BLaER1 (cell line): Measurements from ENCODE around the gene NOVA2.

ENCODE experiments used
- H3K27ac ChIP-seq: shearing (Covaris generic); formaldehyde crosslinking; 2 replicates; pipeline ENCODE4 v1.8.1; 2022
- H3K27me3 ChIP-seq: shearing (Covaris generic); formaldehyde crosslinking; 2 replicates; pipeline ENCODE4 v1.8.1; 2022
- H3K36me3 ChIP-seq: shearing (Covaris generic); formaldehyde crosslinking; 2 replicates; pipeline ENCODE4 v1.8.1; 2022
- H3K4me1 ChIP-seq: shearing (Covaris generic); formaldehyde crosslinking; 2 replicates; pipeline ENCODE4 v1.8.1; 2022
- H3K4me2 ChIP-seq: shearing (Covaris generic); formaldehyde crosslinking; 2 replicates; pipeline ENCODE4 v1.8.1; 2022
- H3K4me3 ChIP-seq: shearing (Covaris generic); formaldehyde crosslinking; 2 replicates; pipeline ENCODE4 v1.8.1; 2022
- H3K9ac ChIP-seq: shearing (Covaris generic); formaldehyde crosslinking; 2 replicates; pipeline ENCODE4 v1.8.1; 2022
- H3K9me3 ChIP-seq: shearing (Covaris generic); formaldehyde crosslinking; 2 replicates; pipeline ENCODE4 v1.8.1; 2022
- H4K20me1 ChIP-seq: shearing (Covaris generic); formaldehyde crosslinking; 2 replicates; pipeline ENCODE4 v1.8.1; 2022
- Cebpa-rat ChIP-seq: shearing (Covaris generic); IDR thresholded peaks from 2 replicates; pipeline ENCODE4 v1.8.1; 2022

The NOVA2 gene

GRCh38 chr19:45913874-45914830 lies 59.5 kb downstream of the NOVA2 start, which contains the start of gene NANOS2:
Gene NANOS2 (minus strand): TSS chr19:45914778. CDS start chr19:45914693, 85 bp downstream.
- Histone ChIP-seq H3K9ac (no peak within 1 kb of the TSS), H3K27ac (no peak within 1 kb of the TSS), H3K4me2 (no peak within 1 kb of the TSS), H3K4me1 (no peaks in the 10 kb centered on the region; the same call in 1 of the 2 replicates), H3K36me3 (no peaks in the 10 kb centered on the region), H4K20me1 (no peaks in the 10 kb centered on the region), H3K4me3 (no peak within 1 kb of the TSS), H3K27me3 (no peaks in the 10 kb centered on the region), H3K9me3 (peaks cover 8% of the 10 kb centered on the region; the same call in 1 of the 2 replicates)
- TF ChIP-seq Cebpa-rat, result no peak

GRCh38 chr19:45911291-45911690 lies 62.4 kb downstream of the NOVA2 start:
- no peaks in the 10 kb centered on the region for H3K36me3 ChIP-seq
- no peak overlapping the region for H3K27ac ChIP-seq
- H3K4me3 ChIP-seq, result no peak overlapping the region
- H3K27me3 ChIP-seq, result no peaks in the 10 kb centered on the region
- H4K20me1 ChIP-seq, result no peaks in the 10 kb centered on the region
- no peaks in the 10 kb centered on the region; the same call in 1 of the 2 replicates for H3K4me1 ChIP-seq
- no peak for TF ChIP-seq Cebpa-rat
- H3K9ac ChIP-seq, result no peak overlapping the region
- H3K4me2 ChIP-seq, result no peak overlapping the region
- H3K9me3 ChIP-seq, result peaks cover 8% of the 10 kb centered on the region; the same call in 1 of the 2 replicates

- H3K4me2 ChIP-seq, result no peak overlapping the region
- H4K20me1 ChIP-seq, result no peaks in the 10 kb centered on the region
- H3K9ac ChIP-seq, result no peak overlapping the region
- no peaks in the 10 kb centered on the region for H3K27me3 ChIP-seq
- H3K4me3 ChIP-seq, result no peak overlapping the region
- peaks cover 8% of the 10 kb centered on the region; the same call in 1 of the 2 replicates for H3K9me3 ChIP-seq
- no peaks in the 10 kb centered on the region for H3K36me3 ChIP-seq
- no peak for TF ChIP-seq Cebpa-rat
- H3K27ac ChIP-seq, result no peak overlapping the region
- H3K4me1 ChIP-seq, result no peaks in the 10 kb centered on the region; the same call in 1 of the 2 replicates
Observed at GRCh38 chr19:45908956-45909355, 64.7 kb downstream of the NOVA2 start.

GRCh38 chr19:45906221-45906620 lies 67.4 kb downstream of the NOVA2 start:
- H3K9ac ChIP-seq, result no peak overlapping the region
- peaks cover 11% of the 10 kb centered on the region for H3K4me1 ChIP-seq
- no peaks in the 10 kb centered on the region for H3K9me3 ChIP-seq
- no peaks in the 10 kb centered on the region for H3K36me3 ChIP-seq
- TF ChIP-seq Cebpa-rat, result no peak
- H3K27ac ChIP-seq, result no peak overlapping the region
- no peak overlapping the region for H3K4me3 ChIP-seq
- H3K27me3 ChIP-seq, result no peaks in the 10 kb centered on the region
- peaks cover 3% of the 10 kb centered on the region for H4K20me1 ChIP-seq
- no peak overlapping the region for H3K4me2 ChIP-seq

- no peak overlapping the region for H3K27ac ChIP-seq
- peaks cover 15% of the 10 kb centered on the region for H4K20me1 ChIP-seq
- TF ChIP-seq Cebpa-rat, result no peak
- H3K4me2 ChIP-seq, result no peak overlapping the region
- H3K36me3 ChIP-seq, result peaks cover 5% of the 10 kb centered on the region
- no peaks in the 10 kb centered on the region for H3K9me3 ChIP-seq
- H3K4me3 ChIP-seq, result no peak overlapping the region
- peaks cover 20% of the 10 kb centered on the region for H3K4me1 ChIP-seq
- no peaks in the 10 kb centered on the region for H3K27me3 ChIP-seq
- H3K9ac ChIP-seq, result no peak overlapping the region
Observed at GRCh38 chr19:45905011-45905410, 68.7 kb downstream of the NOVA2 start.

- peaks cover 20% of the 10 kb centered on the region for H3K4me1 ChIP-seq
- H3K27ac ChIP-seq, result peak overlapping the region; percentile 57
- no peaks in the 10 kb centered on the region for H3K27me3 ChIP-seq
- H3K36me3 ChIP-seq, result peaks cover 26% of the 10 kb centered on the region
- H3K4me2 ChIP-seq, result peak overlapping the region; percentile 96
- H3K9ac ChIP-seq, result peak overlapping the region; percentile 86
- peaks cover 28% of the 10 kb centered on the region for H4K20me1 ChIP-seq
- no peak for TF ChIP-seq Cebpa-rat
- H3K9me3 ChIP-seq, result no peaks in the 10 kb centered on the region
- peak overlapping the region; percentile 86 for H3K4me3 ChIP-seq
Observed at GRCh38 chr19:45902651-45903625, 70.7 kb downstream of the NOVA2 start.

GRCh38 chr19:45901912-45902650 lies 71.6 kb downstream of the NOVA2 start, which contains the start of gene MYPOP:
Gene MYPOP (minus strand): TSS chr19:45902613. CDS start chr19:45901773, 840 bp downstream.
- H3K4me2 ChIP-seq, result peak within 1 kb of the TSS; percentile 96

GRCh38 chr19:45901432-45901911 lies 72.2 kb downstream of the NOVA2 start:
- Histone ChIP-seq H3K36me3 (peaks cover 38% of the 10 kb centered on the region), H3K9ac (peak overlapping the region; percentile 86), H4K20me1 (peaks cover 28% of the 10 kb centered on the region), H3K4me3 (peak overlapping the region; percentile 86), H3K4me2 (peak overlapping the region; percentile 89), H3K9me3 (no peaks in the 10 kb centered on the region), H3K27ac (peak overlapping the region; percentile 63; the same call in 1 of the 2 replicates), H3K4me1 (peaks cover 20% of the 10 kb centered on the region), H3K27me3 (no peaks in the 10 kb centered on the region)
- TF ChIP-seq Cebpa-rat, result peak; percentile 99

More at GRCh38 chr19:45901912-45902650, 71.6 kb downstream of the NOVA2 start, which contains the start of gene MYPOP:
- TF ChIP-seq Cebpa-rat, result no peak
- Histone ChIP-seq H3K27me3 (no peaks in the 10 kb centered on the region), H3K4me1 (peaks cover 20% of the 10 kb centered on the region), H3K9me3 (no peaks in the 10 kb centered on the region), H3K27ac (peak within 1 kb of the TSS; percentile 72), H3K4me3 (peak within 1 kb of the TSS; percentile 86), H3K9ac (peak within 1 kb of the TSS; percentile 86), H3K36me3 (peaks cover 34% of the 10 kb centered on the region), H4K20me1 (peaks cover 28% of the 10 kb centered on the region)
